ENCODE measurements around the gene MYCT1. TPM values are rescaled to one million over a fixed set of nuclear protein-coding genes. Genes with fewer than 3 reads are reported as not detected.

The MYCT1 gene
- 0.02 and 0.04 TPM in 2 replicates for polyA plus RNA-seq (2011; rRNA removed)
- not detected in 2 replicates for polyA minus RNA-seq (2011; rRNA and poly(A)+ RNA removed)

GRCh38 chr6:152697634-152698033 is at the start of gene MYCT1:
Gene MYCT1, plus strand, starts transcription at chr6:152697897. Its CDS starts 6 bp downstream, at chr6:152697903.
- CTCF ChIA-PET: no interaction called here
- DNase-seq (ENCODE audit: low read depth): no peak
- no peaks in the 10 kb centered on the region for H3K27me3 ChIP-seq (ENCODE audit: control insufficient read depth, insufficient read depth, low read length)
- H3K36me3 ChIP-seq (ENCODE audit: control insufficient read depth, insufficient read depth, low read length): no peaks in the 10 kb centered on the region
- no peak within 1 kb of the TSS for H3K4me3 ChIP-seq (ENCODE audit: low read depth, low read length)
- TF ChIP-seq CTCF (IDR thresholded peaks at IDR 0.05; ENCODE audit: insufficient read depth, low read depth, low read length): no peak
- POLR2A ChIA-PET: no interaction called here

- no peaks in the 10 kb centered on the region for H3K27me3 ChIP-seq (ENCODE audit: control insufficient read depth, insufficient read depth, low read length)
- no peak overlapping the region for H3K4me3 ChIP-seq (ENCODE audit: low read depth, low read length)
- ChIA-PET POLR2A (interaction anchor here (1.3 kb wide), 1 partner anchor 11 kb away, joined by 5 read pairs; the partner anchor contains the start of gene SYNE1), CTCF (interaction anchor here (0.9 to 2.1 kb wide), 6 partner anchors 64 to 169 kb away, joined by 3 to 8 read pairs (median 4); no protein-coding TSS in a partner anchor)
- DNase-seq (ENCODE audit: low read depth): peak; percentile 15
- TF ChIP-seq CTCF (IDR thresholded peaks at IDR 0.05; ENCODE audit: insufficient read depth, low read depth, low read length): no peak
- H3K36me3 ChIP-seq (ENCODE audit: control insufficient read depth, insufficient read depth, low read length): no peaks in the 10 kb centered on the region
Observed at GRCh38 chr6:152648105-152648504, 49.6 kb upstream of the MYCT1 start.

- CTCF ChIA-PET: interaction anchor here (1.2 to 1.3 kb wide), 3 partner anchors 9 to 99 kb away, joined by 3 to 6 read pairs (median 3); no protein-coding TSS in a partner anchor
- DNase-seq (ENCODE audit: low read depth): no peak
Observed at GRCh38 chr6:152651986-152652385, 45.7 kb upstream of the MYCT1 start.

GRCh38 chr6:152661776-152662175 is 35.9 kb upstream of the MYCT1 start:
- TF ChIP-seq CTCF (IDR thresholded peaks at IDR 0.05; ENCODE audit: insufficient read depth, low read depth, low read length): no peak
- POLR2A ChIA-PET: no interaction called here
- no peak for DNase-seq (ENCODE audit: low read depth)
- no peaks in the 10 kb centered on the region for H3K36me3 ChIP-seq (ENCODE audit: control insufficient read depth, insufficient read depth, low read length)
- no peak overlapping the region for H3K4me3 ChIP-seq (ENCODE audit: low read depth, low read length)
- H3K27me3 ChIP-seq (ENCODE audit: control insufficient read depth, insufficient read depth, low read length): no peaks in the 10 kb centered on the region
- CTCF ChIA-PET: no interaction called here

More at GRCh38 chr6:152651986-152652385, 45.7 kb upstream of the MYCT1 start:
- no peak for TF ChIP-seq CTCF (IDR thresholded peaks at IDR 0.05; ENCODE audit: insufficient read depth, low read depth, low read length)
- no peaks in the 10 kb centered on the region for H3K36me3 ChIP-seq (ENCODE audit: control insufficient read depth, insufficient read depth, low read length)
- H3K4me3 ChIP-seq (ENCODE audit: low read depth, low read length): no peak overlapping the region
- no peaks in the 10 kb centered on the region for H3K27me3 ChIP-seq (ENCODE audit: control insufficient read depth, insufficient read depth, low read length)
- POLR2A ChIA-PET: no interaction called here

- H3K4me3 ChIP-seq (ENCODE audit: low read depth, low read length): no peak overlapping the region
- ChIA-PET POLR2A (no interaction called here), CTCF (interaction anchor here (0.6 to 7.0 kb wide), 8 partner anchors 10 to 194 kb away, joined by 3 to 63 read pairs (median 5); no protein-coding TSS in a partner anchor)
- H3K27me3 ChIP-seq (ENCODE audit: control insufficient read depth, insufficient read depth, low read length): no peaks in the 10 kb centered on the region
- no peaks in the 10 kb centered on the region for H3K36me3 ChIP-seq (ENCODE audit: control insufficient read depth, insufficient read depth, low read length)
- no peak for DNase-seq (ENCODE audit: low read depth)
- peak; percentile 37 for TF ChIP-seq CTCF (IDR thresholded peaks at IDR 0.05; ENCODE audit: insufficient read depth, low read depth, low read length)
Observed at GRCh38 chr6:152669895-152670294, 27.8 kb upstream of the MYCT1 start.

Data from BJ (cell line).